ENCODE data around the gene IL1RL2.

Gene IL1RL2

DNA sequence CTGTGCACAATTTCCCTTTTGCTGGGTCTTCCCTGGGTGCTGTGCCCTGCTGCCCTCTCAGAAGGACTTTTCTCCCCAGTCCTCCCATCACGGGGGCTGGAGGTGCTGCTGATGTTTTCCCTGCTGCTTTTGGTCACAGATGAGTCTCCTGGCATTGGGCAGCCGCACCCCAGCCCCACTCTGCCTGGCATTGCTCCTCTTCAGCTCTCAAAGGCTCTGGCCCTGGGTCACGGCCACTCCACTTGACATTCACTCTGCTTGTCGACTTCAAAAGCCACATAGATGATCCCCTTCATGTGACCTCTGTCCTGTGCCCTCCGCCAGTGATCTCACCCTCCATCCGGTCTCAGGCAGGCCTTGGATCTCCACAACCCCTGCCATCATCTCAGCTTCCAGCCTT is 81.0 kb downstream of the IL1RL2 start:
- DNase-seq (ENCODE audit: low spot score) = no peak

DNA sequence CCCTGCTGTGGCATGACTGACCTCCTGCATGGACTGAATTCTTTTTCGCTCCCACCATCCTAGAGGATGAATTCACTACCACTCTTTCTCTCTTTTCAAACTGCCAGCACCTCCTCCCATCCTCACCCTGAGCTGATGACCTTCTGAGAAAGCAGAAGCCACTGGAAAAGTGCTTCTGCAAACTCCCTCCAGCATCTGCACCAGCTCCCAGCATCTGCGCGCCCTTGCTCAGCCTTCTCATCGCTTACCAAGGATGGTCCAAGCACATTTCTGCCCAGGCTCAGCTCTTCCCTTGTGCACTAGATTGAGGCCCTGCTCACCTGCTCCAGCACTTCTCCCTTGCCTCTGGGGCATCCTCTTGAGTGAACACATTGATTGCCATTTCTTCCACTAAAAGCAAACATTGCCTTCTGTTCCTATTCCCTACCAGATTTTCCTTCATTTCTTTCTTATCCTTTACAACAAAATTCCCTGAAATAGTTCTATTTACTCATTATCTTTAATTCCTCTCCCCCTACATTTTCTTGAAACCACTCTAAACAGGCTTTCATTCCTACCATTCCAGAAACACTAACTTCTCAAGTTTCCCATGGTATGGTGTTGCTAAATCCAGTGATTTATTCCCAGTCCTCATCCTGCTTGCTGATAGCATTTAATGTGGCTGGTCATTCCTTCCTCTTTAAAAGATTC is 81.8 kb downstream of the IL1RL2 start:
- DNase-seq (ENCODE audit: low spot score) = no peak

DNA sequence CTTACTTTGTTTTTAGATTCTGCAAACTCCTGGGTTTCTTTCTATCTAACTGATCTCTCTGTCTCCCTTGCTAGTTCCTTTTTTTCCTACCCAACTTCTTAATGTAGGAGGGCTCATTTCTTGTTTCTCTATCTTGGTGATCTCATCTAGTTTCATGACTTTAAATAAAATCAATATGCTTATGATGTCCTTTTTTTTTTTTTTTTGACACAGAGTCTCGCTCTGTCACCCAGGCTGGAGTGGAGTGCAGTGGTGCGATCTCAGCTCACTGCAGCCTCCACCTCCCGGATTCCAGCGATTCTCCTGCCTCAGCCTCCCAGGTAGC is 82.3 kb downstream of the IL1RL2 start:
- no peak for DNase-seq (ENCODE audit: low spot score)

DNA sequence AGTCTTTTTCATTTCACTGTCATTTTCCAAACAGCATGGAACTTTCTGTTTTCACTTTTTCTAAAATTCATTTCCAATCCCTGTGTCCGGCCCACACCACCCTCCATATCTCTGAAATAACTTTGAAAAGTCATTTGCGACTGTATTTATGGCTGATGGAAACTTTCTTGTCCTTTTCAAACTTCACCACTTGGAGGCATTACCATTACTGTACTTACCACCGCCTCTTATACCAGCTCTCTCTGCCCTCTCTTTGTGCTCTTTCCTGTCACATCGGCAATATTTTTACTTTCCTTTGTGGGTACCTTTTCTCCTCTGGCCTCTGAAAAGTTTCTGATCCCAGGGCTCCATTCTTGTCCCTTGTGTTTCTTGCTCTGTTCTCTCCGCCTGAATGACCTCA is 85.0 kb downstream of the IL1RL2 start:
- no peak for DNase-seq (ENCODE audit: low spot score)

DNA sequence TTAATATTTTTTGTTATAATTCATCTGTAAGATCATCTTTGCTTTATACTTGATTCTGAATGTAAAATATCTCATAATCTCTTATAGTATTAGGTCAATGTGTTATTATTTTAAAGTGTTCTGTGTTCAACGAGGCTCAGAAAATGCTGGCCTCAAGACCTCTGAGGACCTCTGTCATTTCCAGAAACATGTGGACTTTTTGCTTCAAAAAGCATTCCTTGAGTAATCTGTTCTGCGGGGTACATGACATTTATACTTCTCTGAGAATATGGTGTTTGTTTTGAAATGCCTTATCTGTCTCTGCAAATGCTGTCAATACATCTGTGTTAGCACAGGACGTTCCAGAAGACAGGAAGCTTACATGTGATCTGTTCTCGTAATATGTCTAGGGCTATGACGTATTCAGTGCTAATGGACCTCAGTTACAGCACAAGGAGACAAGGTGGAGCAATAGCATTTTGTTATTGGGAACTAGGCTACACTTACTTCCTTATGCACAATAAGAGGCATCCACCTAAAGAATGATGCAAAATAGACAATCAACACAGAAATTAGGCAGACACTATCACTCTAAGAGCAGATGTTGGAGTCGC is 86.9 kb downstream of the IL1RL2 start:
- DNase-seq (ENCODE audit: low spot score) = no peak

DNA sequence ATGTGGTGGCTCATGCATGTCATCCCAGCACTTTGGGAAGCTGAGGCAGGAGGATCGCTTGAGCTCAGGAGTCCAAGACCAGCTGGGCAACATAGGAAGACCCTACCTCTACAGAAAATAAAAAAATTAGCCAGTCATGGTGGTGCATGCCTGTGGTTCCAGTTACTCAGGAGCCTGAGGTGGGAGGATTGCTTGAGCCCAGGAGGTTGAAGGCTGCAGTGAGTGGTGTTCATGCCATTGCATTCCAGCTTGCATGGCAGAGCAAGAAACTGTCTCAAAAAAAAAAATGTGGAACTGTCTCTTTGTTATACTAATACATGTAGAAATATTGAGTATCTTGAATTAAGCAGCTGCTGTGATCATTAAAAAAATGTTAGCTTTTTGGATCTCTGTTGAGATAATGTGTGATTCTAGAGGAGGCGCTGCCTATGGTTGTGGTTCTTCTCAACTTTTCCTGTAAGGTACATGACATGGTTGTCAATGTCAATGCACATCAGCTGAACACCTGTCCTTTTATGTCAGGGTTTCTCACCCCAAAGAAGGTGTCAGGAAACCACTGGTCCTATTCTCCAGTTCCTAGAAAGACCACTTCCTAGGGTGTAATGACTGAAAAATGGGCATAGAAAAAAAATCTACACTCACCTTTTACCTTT is 89.9 kb downstream of the IL1RL2 start:
- no peak for DNase-seq (ENCODE audit: low spot score)

DNA sequence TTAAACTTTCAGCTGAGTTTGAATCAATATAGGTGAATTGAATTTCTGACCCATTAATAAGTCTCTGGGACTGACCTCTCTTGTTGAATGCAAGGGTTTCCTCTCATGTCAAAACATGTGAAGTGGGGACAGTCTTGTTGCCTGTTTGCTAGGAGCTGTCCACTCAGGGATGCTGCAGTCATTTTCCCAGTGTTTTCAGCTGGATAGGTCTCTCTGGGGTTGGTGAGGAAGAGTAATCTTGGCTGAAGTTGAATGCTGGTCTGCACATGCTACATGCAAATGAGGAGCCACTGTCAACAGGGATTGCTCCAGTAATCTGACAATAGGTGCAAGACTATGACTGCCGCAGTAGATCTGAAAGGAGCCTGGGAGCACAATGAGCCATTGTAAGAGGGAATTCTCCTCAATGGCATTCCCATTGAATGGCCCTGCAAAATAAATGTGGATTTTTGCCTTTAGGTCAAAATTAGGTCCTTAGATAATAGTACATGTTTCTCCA is 90.4 kb downstream of the IL1RL2 start:
- DNase-seq (ENCODE audit: low spot score) = no peak

DNA sequence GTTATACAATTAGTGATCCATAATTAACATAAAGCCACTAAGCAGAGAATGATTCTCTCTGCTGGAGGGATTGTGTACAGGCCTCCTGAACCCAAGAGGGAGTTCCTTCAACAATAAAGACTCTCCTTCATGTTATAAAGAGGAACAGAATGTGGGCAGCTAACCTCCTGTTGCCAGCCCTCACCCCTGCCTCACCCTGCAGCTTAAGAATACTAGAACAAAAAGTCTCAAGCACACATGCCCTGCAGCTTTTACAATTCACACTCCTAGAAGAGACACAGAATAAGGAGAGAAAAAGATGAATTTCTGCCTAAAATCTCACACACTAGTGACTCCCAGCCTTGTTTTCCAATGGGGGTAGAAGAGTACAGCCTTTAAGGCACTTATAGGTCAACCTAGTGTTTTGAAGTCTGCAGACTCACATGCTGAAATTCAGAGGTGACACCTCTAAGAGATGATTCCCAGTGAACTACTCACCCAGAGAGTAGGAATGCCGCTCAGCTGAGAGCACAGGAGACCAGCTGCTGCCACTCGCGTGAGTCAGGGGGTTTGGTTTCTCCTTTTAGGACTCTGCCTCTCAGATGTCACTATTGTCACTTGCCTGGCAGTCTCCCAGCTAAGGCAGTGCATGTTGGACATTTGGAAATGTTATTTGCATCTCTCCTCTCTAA is 92.0 kb downstream of the IL1RL2 start:
- DNase-seq (ENCODE audit: low spot score) = no peak

DNA sequence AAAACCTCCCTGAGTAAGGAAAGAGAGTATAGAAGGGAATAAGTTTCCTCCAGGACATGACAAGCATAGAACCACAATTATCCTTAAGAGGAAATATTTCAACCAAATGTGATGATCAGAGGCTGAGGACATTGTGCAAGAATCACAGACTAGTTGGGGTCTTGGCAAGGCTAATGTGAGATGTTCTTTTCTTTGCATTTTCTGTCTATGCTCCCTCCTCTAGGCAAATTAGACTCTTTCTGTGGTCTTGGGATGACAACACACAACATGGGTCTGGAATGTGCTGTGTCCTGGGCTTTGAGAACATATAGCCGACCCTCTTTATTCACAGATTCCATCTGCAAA is 92.5 kb downstream of the IL1RL2 start:
- no peak for DNase-seq (ENCODE audit: low spot score)

DNA sequence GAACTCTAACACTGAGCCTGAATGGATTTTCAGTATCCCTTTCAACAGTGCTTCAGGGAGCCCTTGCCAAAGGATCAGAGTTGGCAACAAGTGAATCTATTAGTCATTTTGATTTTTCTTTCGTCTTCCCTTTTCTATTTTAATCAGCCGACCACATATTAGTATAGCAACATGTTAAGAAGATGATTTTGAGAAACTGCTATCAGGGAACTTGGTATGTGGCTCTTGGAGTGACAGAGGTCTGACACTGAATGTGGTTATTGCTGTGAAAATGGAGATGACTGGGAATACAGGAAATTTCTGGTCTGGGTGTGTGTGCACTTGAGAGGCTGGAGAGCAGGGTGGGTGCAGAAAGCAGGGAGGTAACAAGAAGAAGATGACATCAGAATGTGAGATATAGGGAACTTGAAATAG is 95.9 kb downstream of the IL1RL2 start:
- DNase-seq (ENCODE audit: low spot score) = no peak

DNA sequence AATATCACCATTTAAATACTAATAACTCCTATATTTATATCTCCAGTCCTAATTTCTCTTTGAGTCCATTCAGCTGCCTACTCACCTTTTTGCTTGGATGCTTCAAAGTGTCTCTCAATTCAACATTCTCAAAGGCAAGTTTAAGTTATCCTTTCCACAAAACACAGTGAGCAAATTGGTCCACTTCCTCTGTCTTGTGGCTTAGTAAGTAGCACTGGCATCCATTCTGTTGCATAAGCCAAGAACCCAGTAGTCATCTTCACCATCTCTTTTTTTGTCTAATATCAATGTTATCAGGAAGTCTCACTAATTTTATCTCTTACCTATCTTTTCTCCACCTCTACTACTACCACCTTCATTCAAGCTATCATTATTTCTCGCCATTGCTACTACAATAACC is 97.2 kb downstream of the IL1RL2 start:
- no peak for DNase-seq (ENCODE audit: low spot score)

DNA sequence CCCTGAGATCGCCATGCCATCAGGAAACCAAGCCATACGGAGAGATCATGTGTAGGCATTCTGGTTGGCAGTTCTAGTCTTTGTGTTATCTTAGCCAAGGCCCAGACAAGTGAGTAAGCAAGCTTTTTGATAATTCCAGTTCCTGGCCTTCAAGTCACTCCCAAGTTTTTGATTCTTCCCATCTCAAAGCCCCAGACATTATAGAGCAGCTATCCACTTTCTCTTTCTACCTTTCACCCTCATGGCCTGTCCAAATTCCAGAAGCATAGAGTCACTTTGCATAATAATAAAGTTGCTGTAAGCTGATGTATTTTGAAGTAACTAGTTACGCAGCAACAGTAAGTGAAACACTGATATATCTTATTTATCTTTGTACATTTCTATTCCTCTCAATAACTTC is 97.8 kb downstream of the IL1RL2 start:
- no peak for DNase-seq (ENCODE audit: low spot score)

DNA sequence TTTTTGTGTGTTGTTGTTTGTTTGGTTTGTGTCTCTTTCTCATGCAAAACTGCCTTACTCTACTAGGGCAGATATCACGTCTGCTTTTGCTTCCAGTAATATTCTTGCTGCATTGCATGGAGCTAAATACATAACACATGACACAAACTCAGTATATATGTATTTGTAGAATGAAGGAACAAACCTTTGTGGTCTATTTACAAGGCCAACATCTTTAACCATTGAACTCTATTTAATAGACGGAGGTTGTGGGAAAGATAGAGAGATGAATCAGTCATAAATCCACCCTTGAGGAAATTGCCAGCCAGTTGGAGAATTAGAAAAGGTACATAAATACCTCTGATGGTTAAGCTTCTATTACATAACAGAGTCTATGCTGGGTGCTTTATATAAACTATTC is 98.5 kb downstream of the IL1RL2 start:
- DNase-seq (ENCODE audit: low spot score) = no peak

DNA sequence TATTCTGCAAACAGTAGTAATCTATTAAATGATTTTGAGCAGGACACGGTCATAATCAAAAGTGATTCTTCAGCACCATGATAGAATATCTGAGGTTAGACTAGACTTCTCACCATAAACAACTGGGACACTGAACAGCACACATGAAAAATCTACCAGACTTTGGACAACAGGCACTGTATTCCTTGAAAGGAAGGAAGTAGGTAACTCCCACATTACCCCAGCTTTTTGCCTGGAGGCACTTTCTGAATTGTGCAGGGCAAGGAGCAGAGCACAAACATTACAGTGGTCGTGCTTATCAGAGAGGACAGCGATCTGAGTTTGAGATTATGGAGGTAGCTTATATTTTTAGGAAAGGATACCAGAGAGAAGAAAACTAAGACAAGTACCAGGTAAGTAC is 99.2 kb downstream of the IL1RL2 start:
- no peak for DNase-seq (ENCODE audit: low spot score)

DNA sequence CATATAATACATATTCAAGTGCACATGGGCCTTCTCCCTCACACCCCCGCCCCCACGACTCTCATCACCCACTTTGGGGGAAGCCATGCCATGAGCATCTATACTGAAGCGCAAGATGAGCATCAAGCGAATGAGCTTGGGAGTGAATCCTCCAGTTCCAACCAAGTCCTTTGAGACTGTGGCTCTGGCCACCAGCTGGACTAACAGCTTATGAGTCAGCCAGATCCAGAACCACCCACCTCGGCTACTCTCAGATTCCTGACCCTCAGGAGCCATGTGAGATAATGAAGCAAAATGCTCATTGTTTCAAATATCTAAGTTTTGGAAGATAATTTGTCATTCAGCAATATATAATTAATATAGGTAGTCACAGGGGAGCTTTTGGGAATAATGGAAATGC is 102.3 kb downstream of the IL1RL2 start:
- DNase-seq (ENCODE audit: low spot score) = no peak
